Gastroesophageal sphincter (tissue), 4 donors: Measurements from ENCODE around the gene FKRP. TPM values are rescaled to one million over a fixed set of nuclear protein-coding genes. Genes with fewer than 3 reads are reported as not detected.
A peak's percentile ranks its signal among the peaks of the same experiment; 100 is the strongest.

Experiments
- ATAC-seq: fragments of 150-250 bp; one replicate; pipeline ENCODE4 v1.9.1; 2016; ENCODE audit warnings: mild to moderate bottlenecking, moderate library complexity
- H3K27ac ChIP-seq, 4 donors: fragments of 200-600 bp; sonication (generic) in 3 of 4; 1 replicate in 3 of 4; 2 replicates in 1 of 4; pipeline ENCODE4 v1.5.1; 2016 to 2019
- H3K27me3 ChIP-seq: fragments of 200-600 bp; sonication (generic); one replicate; pipeline ENCODE4 v1.5.1; 2019
- H3K36me3 ChIP-seq, 2 donors: fragments of 200-600 bp; sonication (generic); one replicate each; pipeline ENCODE4 v1.5.1; 2019; ENCODE audit warnings: control low read depth in 1 of 2
- H3K4me1 ChIP-seq, 3 donors: fragments of 200-600 bp; sonication (generic); 1 replicate in 2 of 3; 2 replicates in 1 of 3; pipeline ENCODE4 v1.5.1; 2016 to 2019; ENCODE audit warnings: control low read depth in 2 of 3
- H3K4me3 ChIP-seq, 2 donors: fragments of 200-600 bp; sonication (generic); one replicate each; pipeline ENCODE4 v1.5.1; 2019; ENCODE audit warnings: mild to moderate bottlenecking in 1 of 2, moderate library complexity in 1 of 2
- H3K9me3 ChIP-seq, 3 donors: fragments of 200-600 bp; sonication (generic); one replicate each; pipeline ENCODE4 v1.5.1; 2017 to 2019; ENCODE audit warnings: control low read depth in 2 of 3
- CTCF ChIP-seq, 4 experiments: fragments of 200-600 bp in 2 of 4; fragments of 450-650 bp in 2 of 4; sonication (generic) in 1 of 4; IDR thresholded peaks; one replicate each; pipeline ENCODE4 v1.5.1; 2017 to 2019; ENCODE audit warnings: antibody characterized with exemption in 4 of 4, mild to moderate bottlenecking in 2 of 4, moderate library complexity in 2 of 4
- EP300 ChIP-seq: sonication (generic); formaldehyde crosslinking; IDR thresholded peaks from one replicate; pipeline ENCODE4 v1.6.1; 2017; ENCODE audit warnings: antibody characterized with exemption, mild to moderate bottlenecking
- POLR2A ChIP-seq, 2 donors: fragments of 450-650 bp; IDR thresholded peaks; one replicate each; pipeline ENCODE4 v1.6.1; 2017; ENCODE audit warnings: antibody characterized with exemption in 2 of 2, mild to moderate bottlenecking in 2 of 2, moderate library complexity in 1 of 2
- POLR2AphosphoS5 ChIP-seq: sonication (generic); formaldehyde crosslinking; IDR thresholded peaks from one replicate; pipeline ENCODE4 v1.6.1; 2017; ENCODE audit warnings: antibody characterized with exemption
- WGBS, 2 donors: methylation state at CpG; one replicate each; pipeline ENCODE4 v1.1.5; 2018; ENCODE audit warnings: low coverage in 1 of 2; 5-methylcytosine and 5-hydroxymethylcytosine counted together
- total RNA-seq, 4 donors: library from RNA; depleted of rRNA; stranded (reverse); fragments of >200 nt; gene quantifications; one replicate each; pipeline ENCODE4 v1.1.0, GENCODE V29; 2016

Gene FKRP
- total RNA-seq, 4 donors from 2014 or later = 18.7 to 22.5 (median 20.3) TPM

GRCh38 chr19:46719629-46720502 lies 26.0 kb upstream of the FKRP start:
- Histone ChIP-seq H3K27me3 (no peaks in the 10 kb centered on the region), H3K9me3 (no peaks in the 10 kb centered on the region), H3K27ac (peak overlapping the region in 3 of 4 donors; percentile 34 to 92 (median 91)), H3K36me3 (peaks cover 0 to 56% of the 10 kb centered on the region in 2 donors), H3K4me3 (no peak overlapping the region), H3K4me1 (peaks cover 0 to 36% (median 16%) of the 10 kb centered on the region in 3 donors)
- TF ChIP-seq POLR2A (IDR thresholded peaks at IDR 0.05) (no peak), EP300 (no peak), CTCF (IDR thresholded peaks at IDR 0.05) (no peak), POLR2AphosphoS5 (no peak)
- ATAC-seq = no peak
- 57 to 76% methylated on average over 3 to 6 of the region's 25 CpGs for WGBS, 2 donors

GRCh38 chr19:46720503-46721239 lies 25.2 kb upstream of the FKRP start:
- Histone ChIP-seq H3K4me3 (no peak overlapping the region), H3K4me1 (peaks cover 0 to 28% (median 11%) of the 10 kb centered on the region in 3 donors), H3K9me3 (no peaks in the 10 kb centered on the region), H3K36me3 (peaks cover 0 to 64% of the 10 kb centered on the region in 2 donors), H3K27ac (peak overlapping the region in 1 of 4 donors; percentile 91), H3K27me3 (no peaks in the 10 kb centered on the region)
- 80 to 86% methylated on average over 1 of the region's 22 CpGs for WGBS, 2 donors
- ATAC-seq = no peak
- TF ChIP-seq EP300 (no peak), POLR2A (IDR thresholded peaks at IDR 0.05) (no peak), CTCF (IDR thresholded peaks at IDR 0.05) (no peak), POLR2AphosphoS5 (no peak)

GRCh38 chr19:46721269-46722003 lies 24.4 kb upstream of the FKRP start:
- Histone ChIP-seq H3K4me3 (no peak overlapping the region), H3K9me3 (no peaks in the 10 kb centered on the region), H3K27ac (no peak overlapping the region), H3K36me3 (peaks cover 0 to 72% of the 10 kb centered on the region in 2 donors), H3K27me3 (no peaks in the 10 kb centered on the region), H3K4me1 (peaks cover 0 to 28% (median 10%) of the 10 kb centered on the region in 3 donors)
- no peak for TF ChIP-seq EP300
- no peak for TF ChIP-seq POLR2AphosphoS5
- no peak for TF ChIP-seq POLR2A (IDR thresholded peaks at IDR 0.05)
- TF ChIP-seq CTCF (IDR thresholded peaks at IDR 0.05) = no peak
- ATAC-seq = no peak
- WGBS, 2 donors = 73% methylated on average over 6 of the region's 16 CpGs; no CpG with 5 or more reads in 1 of the 2 donors

- no peak overlapping the region for H3K4me3 ChIP-seq
- H3K27ac ChIP-seq = no peak overlapping the region
- peaks cover 0 to 32% (median 12%) of the 10 kb centered on the region in 3 donors for H3K4me1 ChIP-seq
- no peaks in the 10 kb centered on the region for H3K9me3 ChIP-seq
- 60% methylated on average over 1 of the region's 17 CpGs; no CpG with 5 or more reads in 1 of the 2 donors for WGBS, 2 donors
- H3K36me3 ChIP-seq = peaks cover 0 to 78% of the 10 kb centered on the region in 2 donors
- no peak for ATAC-seq
- no peaks in the 10 kb centered on the region for H3K27me3 ChIP-seq
- no peak for TF ChIP-seq CTCF (IDR thresholded peaks at IDR 0.05)
- TF ChIP-seq POLR2A (IDR thresholded peaks at IDR 0.05) = no peak
- TF ChIP-seq EP300 = no peak
- TF ChIP-seq POLR2AphosphoS5 = no peak
Measured at GRCh38 chr19:46722004-46722380, 23.9 kb upstream of the FKRP start.
